Colonic mucosa (tissue), 4 donors: ENCODE measurements around the gene SND1. TPM values are rescaled to one million over a fixed set of nuclear protein-coding genes. Genes with fewer than 3 reads are reported as not detected.

Source experiments
- DNase-seq: peaks from one replicate; pipeline ENCODE4 v3.0.0-alpha.2; 2020
- H3K27ac ChIP-seq: fragments of 200-600 bp; one replicate; pipeline ENCODE4 v1.8.0; 2021
- H3K27me3 ChIP-seq: fragments of 200-600 bp; one replicate; pipeline ENCODE4 v1.8.0; 2021
- H3K36me3 ChIP-seq: fragments of 200-600 bp; one replicate; pipeline ENCODE4 v1.8.0; 2021
- H3K4me1 ChIP-seq: fragments of 200-600 bp; one replicate; pipeline ENCODE4 v1.8.0; 2021; ENCODE audit warnings: mild to moderate bottlenecking
- H3K4me3 ChIP-seq: fragments of 200-600 bp; one replicate; pipeline ENCODE4 v1.8.0; 2021
- H3K9ac ChIP-seq, 2 donors: one replicate each; pipeline ENCODE4 v1.7.0; 2013; ENCODE audit warnings: control low read depth in 2 of 2, low read depth in 2 of 2, low read length in 2 of 2
- H3K9me3 ChIP-seq: fragments of 200-600 bp; one replicate; pipeline ENCODE4 v1.8.0; 2021
- CTCF ChIP-seq: fragments of 200-600 bp; IDR thresholded peaks from one replicate; pipeline ENCODE4 v1.8.0; 2022; ENCODE audit warnings: antibody characterized with exemption, mild to moderate bottlenecking
- intact Hi-C: fragments of 100-400 bp; cut with DNase I; formaldehyde crosslinking; loops from one replicate; pipeline ENCODE4 v1.14.1; 2022
- total RNA-seq, 2 donors: library from RNA; stranded (reverse); fragmentation: NEBNext Ultra II Directional in 1 of 2; extraction: Animal tissue kit (Norgen Biotek cat#: 25700) in 1 of 2; gene quantifications; one replicate each; pipeline ENCODE4 v1.2.1, GENCODE V29; 2021
- donor health status: healthy.
- donor health status: DM: no; HTN: no; CAD: no.
- donor health status: DM: no; HTN: no; CAD: no.

The SND1 gene
- total RNA-seq, 2 donors from 2014 or later = 134 to 163 TPM

GRCh38 chr7:128121711-128122530, 469.9 kb downstream of the SND1 start:
- TF ChIP-seq CTCF = no peak
- no peaks in the 10 kb centered on the region for H3K4me1 ChIP-seq
- no peak for DNase-seq
- no peaks in the 10 kb centered on the region for H3K36me3 ChIP-seq
- H3K4me3 ChIP-seq = no peak overlapping the region
- H3K9ac ChIP-seq = no peak overlapping the region
- no peaks in the 10 kb centered on the region for H3K9me3 ChIP-seq
- H3K27ac ChIP-seq = no peak overlapping the region
- intact Hi-C loops = no loop called here
- no peaks in the 10 kb centered on the region for H3K27me3 ChIP-seq

- intact Hi-C loops = no loop called here
- Histone ChIP-seq H3K36me3 (no peaks in the 10 kb centered on the region), H3K27me3 (no peaks in the 10 kb centered on the region), H3K9me3 (no peaks in the 10 kb centered on the region), H3K27ac (no peak overlapping the region), H3K4me3 (no peak overlapping the region), H3K4me1 (no peaks in the 10 kb centered on the region), H3K9ac (no peak overlapping the region)
- TF ChIP-seq CTCF = no peak
- no peak for DNase-seq
These were observed 470.7 kb downstream of the SND1 start for GRCh38 chr7:128122576-128123290.

DNA sequence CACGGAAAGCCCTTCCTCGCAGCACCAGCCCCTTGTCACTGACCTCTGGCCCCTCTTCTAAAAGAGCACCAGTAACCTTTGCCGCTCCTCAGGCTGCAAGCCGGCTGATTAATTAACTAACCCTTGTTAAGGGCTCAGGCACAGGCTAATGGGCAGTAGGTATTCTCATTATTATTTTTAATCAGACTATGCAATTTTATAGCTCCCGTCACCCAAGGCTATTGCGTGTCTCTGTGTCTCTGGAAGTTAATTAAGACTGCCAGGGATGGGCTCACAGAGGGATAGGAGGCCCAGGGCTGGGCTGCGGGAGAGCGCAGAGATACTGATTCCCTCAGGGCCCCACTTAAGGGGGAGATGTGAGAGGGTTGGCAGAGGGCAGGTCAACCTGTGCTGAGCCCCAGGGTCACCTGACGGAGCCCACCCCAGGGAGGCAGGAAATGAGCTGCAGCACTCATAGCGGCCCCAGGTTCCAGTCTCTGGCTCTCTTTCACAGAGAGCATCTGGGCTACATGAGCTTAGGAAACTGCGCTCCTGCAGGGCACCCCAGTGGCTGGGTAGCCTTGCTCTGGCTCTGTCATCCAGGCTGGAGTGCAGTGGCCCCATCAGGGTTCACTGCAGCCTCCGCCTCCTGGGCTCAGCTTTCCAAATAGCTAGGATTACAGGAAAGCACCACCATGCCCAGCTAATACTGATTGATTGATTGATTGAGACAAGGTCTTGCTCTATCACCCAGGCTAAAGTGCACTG, 471.5 kb downstream of the SND1 start:
- no peak overlapping the region for H3K9ac ChIP-seq
- H3K9me3 ChIP-seq = no peaks in the 10 kb centered on the region
- no peak for TF ChIP-seq CTCF
- DNase-seq = no peak
- intact Hi-C loops = no loop called here
- no peak overlapping the region for H3K27ac ChIP-seq
- no peaks in the 10 kb centered on the region for H3K4me1 ChIP-seq
- H3K27me3 ChIP-seq = no peaks in the 10 kb centered on the region
- no peaks in the 10 kb centered on the region for H3K36me3 ChIP-seq
- no peak overlapping the region for H3K4me3 ChIP-seq

DNA sequence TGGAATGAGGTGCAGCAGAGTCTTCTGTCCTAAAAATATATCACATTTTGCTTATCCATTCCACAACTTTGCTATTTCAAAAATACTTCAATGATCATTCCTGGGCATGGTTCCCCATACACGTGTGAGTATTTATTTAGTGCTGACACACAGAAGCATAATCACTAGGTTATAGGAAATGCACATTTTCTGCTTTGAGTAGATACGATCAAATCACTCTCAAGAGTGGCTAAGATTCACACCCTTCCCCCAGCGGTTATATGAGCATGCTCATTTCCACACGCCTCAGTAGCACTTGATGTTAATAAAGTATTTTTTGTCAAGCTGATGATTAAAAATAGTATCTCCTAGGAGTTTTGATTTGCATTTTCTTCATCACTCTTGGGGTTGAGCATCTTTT, 472.8 kb downstream of the SND1 start:
- intact Hi-C loops = no loop called here
- Histone ChIP-seq H3K27ac (no peak overlapping the region), H3K27me3 (no peaks in the 10 kb centered on the region), H3K9ac (no peak overlapping the region), H3K4me1 (no peaks in the 10 kb centered on the region), H3K36me3 (no peaks in the 10 kb centered on the region), H3K9me3 (no peaks in the 10 kb centered on the region), H3K4me3 (no peak overlapping the region)
- DNase-seq = no peak
- TF ChIP-seq CTCF = no peak

GRCh38 chr7:128125816-128126215, 473.8 kb downstream of the SND1 start:
- no peak for DNase-seq
- TF ChIP-seq CTCF = no peak
- Histone ChIP-seq H3K9me3 (no peaks in the 10 kb centered on the region), H3K9ac (no peak overlapping the region), H3K4me1 (no peaks in the 10 kb centered on the region), H3K36me3 (no peaks in the 10 kb centered on the region), H3K27ac (no peak overlapping the region), H3K27me3 (peaks cover 6% of the 10 kb centered on the region), H3K4me3 (no peak overlapping the region)
- intact Hi-C loops = no loop called here
